ENCODE measurements around the gene DIP2C. TPM values are rescaled to one million over a fixed set of nuclear protein-coding genes. Genes with fewer than 3 reads are reported as not detected.

The DIP2C gene
- total RNA-seq, 2 donors from 2014 or later, result 9.6 to 11.9 TPM

DNA sequence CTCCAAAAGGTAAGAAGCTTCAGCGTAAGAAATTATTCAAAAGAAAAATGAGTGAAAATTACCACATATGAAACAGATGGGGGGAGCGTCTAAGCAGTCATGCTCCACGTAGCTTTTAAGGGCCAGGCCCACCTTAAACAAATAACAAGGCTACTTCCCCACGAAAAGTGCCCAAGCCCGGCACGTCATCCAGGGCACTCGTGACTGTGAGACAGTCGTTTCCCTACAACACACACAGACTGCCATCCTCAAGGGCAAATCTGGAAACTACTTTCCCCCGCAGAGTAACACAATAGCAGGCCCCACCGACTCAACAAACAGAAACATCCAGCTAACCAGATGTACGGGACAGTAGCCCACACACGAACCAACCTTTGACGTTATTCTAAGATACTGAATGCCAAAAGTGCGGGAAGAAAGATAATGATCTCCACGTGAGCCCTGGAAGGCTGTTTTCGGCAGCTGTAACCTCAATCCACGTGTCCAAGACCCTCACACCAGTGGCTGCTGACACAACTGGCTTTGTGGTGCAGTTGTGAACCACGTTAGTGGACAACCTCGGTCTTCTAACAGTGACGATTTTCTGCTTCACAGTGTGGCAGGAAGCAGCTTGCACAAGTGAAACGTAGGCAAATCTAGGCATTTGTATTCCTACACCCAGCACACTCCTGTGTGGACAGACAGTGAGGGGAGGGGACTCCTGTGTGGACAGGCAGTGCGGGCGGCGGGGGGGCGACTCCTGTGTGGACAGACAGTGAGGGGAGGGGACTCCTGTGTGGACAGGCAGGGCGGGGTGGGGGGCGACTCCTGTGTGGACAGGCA lies 302.5 kb downstream of the DIP2C start:
- ATAC-seq, result no peak
- no peak overlapping the region for H3K27ac ChIP-seq

DNA sequence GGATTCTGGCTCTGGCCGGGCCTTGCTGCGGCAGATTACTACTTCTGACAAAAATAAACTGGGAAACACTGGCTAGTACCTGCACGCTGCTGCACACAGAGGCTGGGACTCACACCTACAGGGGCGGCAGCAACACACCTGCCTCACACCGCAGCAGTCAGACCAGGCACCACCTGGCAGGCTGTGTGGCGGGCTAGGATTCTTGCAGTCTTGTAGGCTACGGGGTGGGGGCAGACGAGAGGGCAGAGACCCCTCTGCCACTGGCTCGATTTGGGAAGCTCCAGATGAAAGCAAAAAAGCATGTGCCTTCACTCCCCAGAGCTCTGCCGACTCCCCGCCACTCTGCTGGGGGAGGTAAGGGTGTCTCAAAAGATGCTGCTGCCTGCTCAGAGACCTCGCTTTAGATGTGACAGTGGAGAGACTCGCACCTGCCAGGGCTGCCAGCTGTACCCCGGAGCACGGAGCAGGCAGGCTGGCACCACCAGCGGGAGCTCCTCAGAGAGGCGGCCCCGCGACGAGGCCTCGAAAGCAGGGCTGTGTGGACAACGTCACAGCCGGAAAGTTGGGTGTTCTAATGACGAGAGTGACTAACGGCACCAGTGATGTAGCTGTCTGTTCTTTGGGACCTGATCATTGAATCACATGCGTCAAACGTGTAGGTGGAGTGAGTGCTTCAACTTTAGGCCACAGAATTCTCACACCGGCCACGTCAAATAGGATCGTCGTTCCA lies 303.7 kb downstream of the DIP2C start:
- H3K4me3 ChIP-seq, result no peak overlapping the region
- no peaks in the 10 kb centered on the region for H3K36me3 ChIP-seq (replicated peaks in 1 of 2; ENCODE audit: insufficient read depth in 1 of 2, low read depth in 2 of 2)
- ATAC-seq, result no peak
- no peaks in the 10 kb centered on the region for H3K27me3 ChIP-seq
- H3K4me1 ChIP-seq, result peaks cover 6% of the 10 kb centered on the region
- no peak overlapping the region for H3K27ac ChIP-seq
- H3K9me3 ChIP-seq, result no peaks in the 10 kb centered on the region
- intact Hi-C loops (cut with DNase I), result no loop called here
- DNase-seq, result no peak
- no peak for TF ChIP-seq POLR2A (IDR thresholded peaks at IDR 0.05)
- TF ChIP-seq, protein P1, sequence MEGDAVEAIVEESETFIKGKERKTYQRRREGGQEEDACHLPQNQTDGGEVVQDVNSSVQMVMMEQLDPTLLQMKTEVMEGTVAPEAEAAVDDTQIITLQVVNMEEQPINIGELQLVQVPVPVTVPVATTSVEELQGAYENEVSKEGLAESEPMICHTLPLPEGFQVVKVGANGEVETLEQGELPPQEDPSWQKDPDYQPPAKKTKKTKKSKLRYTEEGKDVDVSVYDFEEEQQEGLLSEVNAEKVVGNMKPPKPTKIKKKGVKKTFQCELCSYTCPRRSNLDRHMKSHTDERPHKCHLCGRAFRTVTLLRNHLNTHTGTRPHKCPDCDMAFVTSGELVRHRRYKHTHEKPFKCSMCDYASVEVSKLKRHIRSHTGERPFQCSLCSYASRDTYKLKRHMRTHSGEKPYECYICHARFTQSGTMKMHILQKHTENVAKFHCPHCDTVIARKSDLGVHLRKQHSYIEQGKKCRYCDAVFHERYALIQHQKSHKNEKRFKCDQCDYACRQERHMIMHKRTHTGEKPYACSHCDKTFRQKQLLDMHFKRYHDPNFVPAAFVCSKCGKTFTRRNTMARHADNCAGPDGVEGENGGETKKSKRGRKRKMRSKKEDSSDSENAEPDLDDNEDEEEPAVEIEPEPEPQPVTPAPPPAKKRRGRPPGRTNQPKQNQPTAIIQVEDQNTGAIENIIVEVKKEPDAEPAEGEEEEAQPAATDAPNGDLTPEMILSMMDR (IDR thresholded peaks at IDR 0.05), result no peak
- WGBS, 2 donors, result 84% methylated on average over 25 to 31 of the region's 31 CpGs

More for the DNA sequence above, 302.5 kb downstream of the DIP2C start:
- Histone ChIP-seq H3K36me3 (replicated peaks in 1 of 2; ENCODE audit: insufficient read depth in 1 of 2, low read depth in 2 of 2) (no peaks in the 10 kb centered on the region), H3K4me3 (no peak overlapping the region), H3K9me3 (no peaks in the 10 kb centered on the region), H3K27me3 (no peaks in the 10 kb centered on the region), H3K4me1 (peaks cover 6% of the 10 kb centered on the region)
- WGBS, 2 donors, result 81 to 83% methylated on average over 26 to 27 of the region's 27 CpGs
- intact Hi-C loops (cut with DNase I), result no loop called here
- no peak for TF ChIP-seq POLR2A (IDR thresholded peaks at IDR 0.05)
- TF ChIP-seq, protein P1 (IDR thresholded peaks at IDR 0.05), result no peak
- DNase-seq, result peak in 1 of 4 donors; percentile 28

DNA sequence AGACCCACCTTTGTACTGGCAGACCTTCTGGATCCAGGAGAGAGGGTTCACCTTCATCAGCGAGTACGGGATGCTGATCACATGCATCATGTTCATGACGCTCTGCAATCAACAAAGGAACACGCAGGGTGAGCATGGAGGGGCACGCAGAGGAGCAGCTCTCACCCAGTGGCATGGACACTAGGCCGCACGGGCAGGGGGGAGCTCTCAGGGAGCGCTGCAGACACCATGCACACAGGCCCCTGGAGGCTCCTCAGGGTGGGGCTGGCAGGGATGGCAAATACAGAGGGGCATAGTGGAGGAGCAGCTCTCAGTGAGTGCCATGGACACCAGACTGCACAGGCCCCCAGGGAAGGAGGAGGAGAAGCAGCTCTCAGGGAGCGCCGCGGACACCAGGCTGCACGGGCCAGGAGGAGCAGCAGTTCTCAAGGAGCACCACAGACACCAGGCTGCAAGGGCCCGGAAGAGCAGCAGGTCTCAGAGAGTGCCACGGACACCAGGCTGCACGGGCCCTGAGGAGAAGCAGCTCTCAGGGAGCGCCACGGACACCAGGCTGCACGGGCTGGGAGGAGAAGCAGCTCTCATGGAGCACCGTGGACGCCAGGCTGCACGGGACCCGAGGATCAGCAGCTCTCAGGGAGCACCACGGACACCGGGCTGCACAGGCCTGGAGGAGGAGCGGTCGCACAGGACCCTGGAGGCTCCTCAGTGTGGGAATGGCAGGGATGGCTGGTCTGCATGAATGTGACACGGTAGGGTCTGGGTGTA lies 304.7 kb downstream of the DIP2C start:
- peaks cover 6% of the 10 kb centered on the region for H3K4me1 ChIP-seq
- H3K4me3 ChIP-seq, result no peak overlapping the region
- DNase-seq, result no peak
- H3K9me3 ChIP-seq, result no peaks in the 10 kb centered on the region
- intact Hi-C loops (cut with DNase I), result no loop called here
- peaks cover 0 to 2% of the 10 kb centered on the region in 2 donors for H3K36me3 ChIP-seq (replicated peaks in 1 of 2; ENCODE audit: insufficient read depth in 1 of 2, low read depth in 2 of 2)
- 85 to 89% methylated on average over 14 to 27 of the region's 27 CpGs for WGBS, 2 donors
- no peak for ATAC-seq
- H3K27me3 ChIP-seq, result no peaks in the 10 kb centered on the region
- TF ChIP-seq, protein P1 (IDR thresholded peaks at IDR 0.05), result no peak
- TF ChIP-seq POLR2A (IDR thresholded peaks at IDR 0.05), result no peak
- no peak overlapping the region for H3K27ac ChIP-seq

DNA sequence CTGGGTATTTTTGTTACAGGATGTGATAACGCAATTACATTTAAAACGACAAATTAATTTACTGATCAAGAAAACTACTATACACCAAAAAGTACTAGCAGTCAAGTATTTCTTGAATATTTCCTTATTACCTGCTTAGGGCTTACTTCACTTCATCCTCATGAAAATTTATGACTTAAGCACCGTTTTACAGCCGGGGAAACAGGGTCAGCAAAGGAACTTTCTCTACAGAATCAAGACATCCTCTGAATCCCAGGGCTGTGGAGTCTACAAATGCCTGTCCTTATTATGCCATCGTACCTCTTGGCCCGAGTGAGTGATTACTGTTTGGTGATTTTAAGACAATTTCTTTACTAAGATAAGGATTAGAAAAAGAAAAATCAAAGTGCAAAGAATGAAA lies 305.9 kb downstream of the DIP2C start:
- intact Hi-C loops (cut with DNase I), result no loop called here
- Histone ChIP-seq H3K36me3 (replicated peaks in 1 of 2; ENCODE audit: insufficient read depth in 1 of 2, low read depth in 2 of 2) (peaks cover 0 to 3% of the 10 kb centered on the region in 2 donors), H3K27ac (no peak overlapping the region), H3K4me1 (peaks cover 5% of the 10 kb centered on the region), H3K9me3 (no peaks in the 10 kb centered on the region), H3K4me3 (no peak overlapping the region), H3K27me3 (no peaks in the 10 kb centered on the region)
- DNase-seq (no peak), ATAC-seq (no peak)
- WGBS, 2 donors, result 90 to 91% methylated on average over 6 of the region's 6 CpGs
- TF ChIP-seq, protein P1 (IDR thresholded peaks at IDR 0.05), result no peak
- no peak for TF ChIP-seq POLR2A (IDR thresholded peaks at IDR 0.05)
